ENCODE data around the gene DDO.

DDO gene

DNA sequence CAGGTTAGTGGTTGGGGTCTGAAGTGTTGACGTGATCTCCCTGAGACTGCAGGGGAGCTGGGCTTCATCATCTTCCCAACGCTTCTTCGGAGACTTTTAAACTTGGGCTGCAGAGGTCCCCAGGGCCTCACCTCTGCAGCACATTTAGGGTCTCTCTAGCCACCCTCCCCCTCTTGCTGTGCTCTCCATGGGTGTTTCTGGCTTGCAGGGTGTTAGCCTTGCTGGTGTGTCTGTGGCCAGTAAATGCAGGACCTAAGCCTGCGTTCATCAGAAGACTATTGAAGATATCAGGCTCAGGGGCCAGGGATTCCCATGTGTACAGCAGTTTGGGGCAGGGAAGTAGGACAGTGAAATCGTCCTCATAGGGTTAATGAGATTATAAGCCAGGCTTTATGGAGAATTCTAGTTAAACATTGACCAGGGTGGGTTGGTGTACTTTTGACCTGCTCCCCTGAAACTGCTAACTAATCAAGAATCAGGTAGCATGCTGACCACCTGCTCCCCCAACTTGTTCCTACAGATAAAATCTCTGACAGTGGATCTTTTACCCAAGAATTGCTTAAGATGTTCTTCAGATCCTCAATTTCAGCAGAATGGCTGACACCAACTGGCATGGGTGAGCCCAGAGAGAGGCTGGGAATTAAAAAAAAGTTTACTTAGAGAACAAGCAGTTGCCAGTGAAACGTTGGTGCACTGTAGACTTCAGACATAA lies 3.8 kb upstream of the DDO start:
- no peak for DNase-seq

- no peak for DNase-seq
Measured at GRCh38 chr6:110418594-110418993, 3.2 kb upstream of the DDO start.

DNA sequence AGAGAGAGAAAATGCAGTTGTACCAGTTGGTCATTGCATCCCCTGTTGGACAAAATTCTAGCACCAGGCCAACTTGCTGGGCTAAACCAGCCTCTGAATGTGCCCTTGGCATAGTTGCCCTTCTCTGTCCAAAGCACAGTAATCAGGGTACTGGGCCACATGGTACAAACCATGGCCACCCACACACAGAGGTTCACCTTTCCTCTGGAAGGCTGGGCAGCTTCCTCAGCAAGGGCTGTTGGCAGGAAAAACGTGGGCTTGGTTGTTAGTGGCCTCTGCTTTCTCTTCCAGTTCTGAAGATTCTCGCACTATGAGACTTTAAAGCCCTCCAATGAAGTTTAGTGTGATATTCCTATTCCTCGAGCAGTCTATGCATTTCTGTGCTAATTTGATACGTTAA lies 706 bp downstream of the DDO start:
- no peak for DNase-seq

DNA sequence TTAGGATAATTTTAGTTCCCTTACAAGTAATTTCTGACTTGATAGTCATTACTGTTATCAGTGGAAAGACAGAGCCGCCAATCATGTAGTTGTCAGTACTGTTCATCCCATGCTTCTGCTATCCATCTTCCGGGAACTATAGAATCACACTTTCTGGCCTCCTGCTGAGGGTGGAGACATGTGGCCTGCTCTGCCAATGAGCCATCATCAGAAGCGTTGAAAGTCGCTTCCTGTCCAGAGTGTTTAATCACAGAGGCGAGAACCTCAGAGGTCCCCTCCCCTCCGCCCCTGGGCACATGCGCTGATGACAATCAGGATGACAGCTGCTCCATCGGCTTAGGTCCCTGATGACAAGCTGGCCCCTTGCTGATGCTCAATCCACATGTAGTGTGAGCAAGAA lies 3.0 kb downstream of the DDO start:
- no peak for DNase-seq

DNA sequence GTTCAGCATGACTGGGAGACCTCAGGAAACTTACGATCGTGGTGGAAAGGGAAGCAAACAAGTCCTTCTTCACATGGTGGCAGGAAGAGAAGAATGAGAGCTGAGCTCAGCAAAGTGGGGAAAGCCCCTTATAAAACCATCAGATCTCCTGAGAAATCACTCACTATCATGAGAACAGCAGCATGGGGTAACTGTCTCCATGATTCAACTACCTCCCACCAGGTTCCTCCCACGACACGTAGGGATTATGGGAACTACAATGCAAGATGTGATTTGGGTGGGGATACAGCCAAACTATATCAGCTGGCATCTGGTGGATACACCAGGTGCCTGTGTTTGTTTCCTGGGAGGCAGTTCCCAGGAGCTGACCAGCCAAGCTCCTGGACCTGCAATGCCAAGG lies 4.9 kb downstream of the DDO start:
- no peak for DNase-seq

GRCh38 chr6:110409794-110410193 lies 5.6 kb downstream of the DDO start:
- DNase-seq: no peak

DNA sequence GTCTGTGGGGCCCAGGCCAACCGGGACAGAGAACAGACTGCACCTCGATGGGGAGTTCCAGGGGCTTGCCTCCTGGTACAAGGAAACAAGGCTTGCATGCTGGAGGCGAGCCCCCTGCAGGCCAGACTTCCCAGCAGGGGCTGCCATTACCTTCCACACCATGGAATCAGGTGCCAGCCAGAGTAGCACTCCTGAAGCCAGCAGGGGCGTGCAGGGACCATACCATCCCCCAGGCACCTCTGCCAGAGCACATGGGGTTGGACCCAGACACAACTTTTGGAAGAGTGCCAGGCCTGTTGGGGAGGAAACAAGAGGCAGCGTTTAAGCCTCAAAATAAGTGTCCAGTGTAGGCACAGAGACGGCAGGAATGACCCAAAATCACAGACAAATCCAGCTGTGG lies 6.5 kb downstream of the DDO start:
- DNase-seq: no peak

DNA sequence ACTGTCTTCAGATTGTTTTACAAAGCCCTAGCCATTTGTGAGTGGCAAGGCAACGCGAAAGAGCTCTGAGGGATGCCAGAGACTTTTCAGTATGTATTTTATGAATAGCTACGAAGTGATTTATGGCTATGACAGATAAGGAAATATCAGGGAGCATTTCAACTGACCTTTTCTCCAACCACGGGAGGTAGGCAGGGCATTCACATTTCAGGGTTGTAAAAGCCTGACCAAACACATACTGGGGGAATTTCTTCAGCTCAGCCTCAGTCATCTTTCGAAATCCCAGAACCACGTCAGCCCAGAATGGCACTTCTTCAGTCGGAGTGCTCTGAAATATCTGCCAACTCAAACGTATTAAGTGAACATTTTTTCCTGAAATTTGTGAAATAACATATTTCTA lies 10.8 kb downstream of the DDO start:
- no peak for DNase-seq

GRCh38 chr6:110401585-110402176 lies 13.7 kb downstream of the DDO start:
- no peak for DNase-seq

GRCh38 chr6:110400208-110400607 lies 15.2 kb downstream of the DDO start:
- DNase-seq: no peak

DNA sequence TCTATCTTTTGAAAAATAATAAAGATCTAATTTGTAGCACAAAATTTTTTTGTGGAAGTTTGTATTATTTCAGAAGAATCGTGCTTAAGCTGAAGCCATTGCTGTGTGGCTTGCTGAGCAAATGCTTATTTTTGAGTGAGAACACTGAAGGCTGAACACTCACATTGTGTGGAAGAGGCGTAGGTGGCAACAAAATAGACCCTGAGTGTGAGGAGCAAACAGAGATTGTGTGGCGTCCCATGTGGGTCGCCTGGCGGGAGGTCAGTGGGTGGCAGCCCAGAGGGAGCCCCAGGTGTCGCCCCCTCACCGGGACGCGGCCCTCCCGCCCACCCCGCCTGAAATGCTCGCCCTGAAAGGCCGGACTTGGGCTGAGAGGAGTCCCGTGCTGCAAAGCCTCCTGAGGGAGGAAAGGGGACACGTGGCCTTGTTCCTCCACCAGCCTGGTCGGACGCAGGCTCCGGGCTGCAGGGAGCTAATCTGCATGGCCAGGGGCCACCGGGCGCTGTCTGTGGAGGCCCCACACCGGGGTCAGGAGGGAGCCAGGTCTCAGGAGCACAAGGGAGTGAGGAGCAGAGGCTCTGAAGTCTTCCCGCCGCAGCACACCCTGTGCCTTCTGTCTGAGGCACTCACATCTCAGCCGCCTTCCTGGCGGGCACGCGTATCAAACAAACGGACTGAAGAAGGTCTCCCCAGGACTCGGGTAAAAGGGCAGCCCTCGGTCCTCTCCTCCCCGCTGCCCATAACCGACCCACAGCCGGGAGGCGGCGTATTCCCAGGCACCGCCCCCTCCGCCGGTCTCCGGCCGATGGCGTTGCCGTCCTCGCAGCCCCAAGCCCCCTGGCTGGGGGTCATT lies 15.9 kb downstream of the DDO start:
- DNase-seq: no peak

DNA sequence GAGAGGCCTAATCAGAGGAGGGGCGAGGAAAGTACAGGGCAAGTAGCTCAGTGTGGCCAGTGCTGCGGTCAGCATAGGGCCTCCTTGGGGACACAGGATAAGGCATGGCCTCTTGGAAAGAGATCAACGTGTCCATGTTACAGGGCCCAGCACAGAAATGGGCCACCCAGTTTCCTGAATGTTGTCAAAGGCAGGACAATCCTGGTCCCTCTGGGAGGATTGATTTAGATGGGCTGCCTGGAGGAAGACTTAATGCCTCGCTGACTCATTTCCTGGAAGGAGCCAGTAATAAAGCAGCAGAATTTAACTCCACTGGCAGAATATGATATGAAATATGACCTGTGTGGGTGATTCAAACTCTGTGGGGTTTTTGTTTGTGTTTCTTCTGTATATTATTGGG lies 16.6 kb downstream of the DDO start:
- no peak for DNase-seq

DNA sequence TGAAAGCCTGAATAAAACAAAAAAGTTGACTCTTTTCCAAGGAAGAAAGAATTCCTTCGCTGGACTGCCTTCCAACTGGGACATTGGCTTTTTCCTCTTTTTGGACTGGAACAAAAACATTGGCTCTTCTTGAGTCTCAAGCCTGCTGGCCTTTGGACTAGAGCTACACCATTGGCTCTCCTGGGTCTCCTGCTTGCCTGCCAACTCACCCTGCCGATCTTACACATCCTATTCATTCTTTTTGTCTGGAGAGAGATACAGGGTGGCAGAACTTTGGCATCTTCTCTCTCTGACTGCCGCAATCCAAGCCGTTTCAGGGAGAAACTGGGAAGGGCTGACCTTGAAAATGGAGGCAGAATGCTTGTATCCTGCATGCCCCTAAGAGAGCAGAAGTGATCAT lies 20.2 kb downstream of the DDO start:
- DNase-seq: no peak

GRCh38 chr6:110394409-110394808 lies 21.0 kb downstream of the DDO start:
- no peak for DNase-seq

GRCh38 chr6:110392727-110393126 lies 22.6 kb downstream of the DDO start:
- no peak for DNase-seq

DNA sequence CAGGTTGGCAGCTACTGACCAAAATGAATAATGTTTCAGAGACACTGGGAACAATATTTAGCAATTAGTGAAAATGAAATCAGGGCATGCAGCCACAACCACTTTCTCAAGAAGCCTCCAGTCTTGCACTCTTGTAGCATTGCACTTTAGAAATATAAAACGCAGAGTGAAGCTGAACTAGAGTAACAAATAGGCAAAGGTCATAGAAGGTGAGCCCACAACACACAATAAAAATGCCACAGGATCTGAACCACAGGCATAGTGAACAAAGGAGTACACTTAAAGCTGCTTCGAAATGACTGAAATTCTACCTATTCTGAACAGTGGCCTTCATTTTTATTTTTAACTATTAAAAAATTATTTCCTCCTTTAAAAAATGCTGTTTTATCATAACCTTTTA lies 25.0 kb downstream of the DDO start:
- DNase-seq: no peak

GRCh38 chr6:110389689-110390382 lies 25.5 kb downstream of the DDO start:
- DNase-seq: no peak

- no peak for DNase-seq
Measured at GRCh38 chr6:110387986-110388385, 27.4 kb downstream of the DDO start.

GRCh38 chr6:110385458-110385863 lies 29.9 kb downstream of the DDO start:
- DNase-seq: no peak

- DNase-seq: no peak
Measured at GRCh38 chr6:110378552-110378951, 36.8 kb downstream of the DDO start.

GRCh38 chr6:110369066-110369465 lies 46.3 kb downstream of the DDO start:
- DNase-seq: no peak

GRCh38 chr6:110368284-110368683 lies 47.1 kb downstream of the DDO start:
- no peak for DNase-seq

GRCh38 chr6:110367825-110368224 lies 47.5 kb downstream of the DDO start:
- DNase-seq: no peak

DNA sequence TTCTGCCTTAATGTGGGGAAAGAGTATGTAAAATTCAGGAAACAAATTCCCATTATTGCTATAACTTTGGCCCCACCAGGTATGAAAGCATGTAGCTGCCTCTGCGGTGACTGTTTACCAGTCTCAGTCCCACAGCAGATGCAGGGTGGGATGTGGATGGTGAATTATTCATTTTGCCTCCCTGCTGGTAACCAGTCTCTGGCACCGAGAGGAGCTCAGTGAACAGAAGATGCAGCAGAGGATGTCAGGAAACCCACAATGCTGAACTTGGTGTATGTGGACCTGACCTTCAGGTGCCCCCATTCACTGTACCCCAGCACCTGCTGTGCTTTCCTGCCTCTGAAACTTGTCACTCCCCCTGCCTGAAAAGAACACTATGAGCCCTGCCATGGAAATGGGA lies 48.4 kb downstream of the DDO start:
- DNase-seq: no peak

Measured in CD4-positive, alpha-beta T cell treated with Interleukin-17A for 4 hours (primary cell).